HTR-8/SVneo (cell line): ENCODE data around the gene NT5DC1.

Experiments used
- DNase-seq: peaks from one replicate; pipeline ENCODE4 v3.0.0; 2011; ENCODE audit warnings: low spot score, mixed read lengths; ENCODE audit not compliant: insufficient read length
- FAIRE-seq: peaks from 2 replicates; lab custom pipeline; 2011; peaks lifted over from hg19 to GRCh38; lab: Jason Lieb, UNC

NT5DC1 gene

DNA sequence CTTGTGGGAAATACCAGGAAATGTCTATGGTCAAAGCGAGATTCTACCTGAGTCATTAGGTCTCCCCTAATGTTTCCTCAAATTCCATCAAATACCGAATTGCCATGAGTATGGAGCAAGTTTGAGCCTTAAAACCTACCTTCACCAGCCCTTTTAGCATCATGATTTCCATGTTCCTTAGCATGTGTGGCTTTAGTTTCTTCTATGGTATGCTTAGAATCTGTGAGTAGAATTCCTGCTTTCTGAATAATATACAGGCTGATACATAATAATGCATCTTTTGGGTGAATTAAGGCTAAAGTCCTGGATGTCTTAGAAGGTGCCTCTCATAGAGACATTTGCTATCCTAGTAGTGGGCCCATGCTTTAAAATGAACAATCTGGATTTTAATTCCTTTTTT is 121.3 kb downstream of the NT5DC1 start:
- DNase-seq = no peak
- no peak for FAIRE-seq

DNA sequence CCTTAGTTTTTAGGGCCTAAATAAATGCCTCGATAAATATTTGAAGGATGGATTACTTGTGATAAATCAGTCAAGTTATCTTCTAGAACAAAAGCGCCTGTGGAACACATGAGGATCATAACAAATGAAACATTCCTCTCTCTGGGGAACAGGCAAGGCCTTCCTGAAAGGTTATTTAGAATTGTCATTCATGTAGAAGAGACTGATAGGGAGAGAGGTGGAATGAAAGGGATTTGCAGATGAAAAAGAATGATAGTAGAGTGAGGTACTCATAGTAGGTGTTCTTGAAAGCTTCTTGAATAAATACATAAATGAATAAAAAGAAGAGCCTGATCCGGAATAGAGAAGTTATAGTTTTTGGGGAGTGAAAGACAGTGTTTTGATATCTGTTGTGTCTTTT is 122.7 kb downstream of the NT5DC1 start:
- FAIRE-seq = no peak

DNA sequence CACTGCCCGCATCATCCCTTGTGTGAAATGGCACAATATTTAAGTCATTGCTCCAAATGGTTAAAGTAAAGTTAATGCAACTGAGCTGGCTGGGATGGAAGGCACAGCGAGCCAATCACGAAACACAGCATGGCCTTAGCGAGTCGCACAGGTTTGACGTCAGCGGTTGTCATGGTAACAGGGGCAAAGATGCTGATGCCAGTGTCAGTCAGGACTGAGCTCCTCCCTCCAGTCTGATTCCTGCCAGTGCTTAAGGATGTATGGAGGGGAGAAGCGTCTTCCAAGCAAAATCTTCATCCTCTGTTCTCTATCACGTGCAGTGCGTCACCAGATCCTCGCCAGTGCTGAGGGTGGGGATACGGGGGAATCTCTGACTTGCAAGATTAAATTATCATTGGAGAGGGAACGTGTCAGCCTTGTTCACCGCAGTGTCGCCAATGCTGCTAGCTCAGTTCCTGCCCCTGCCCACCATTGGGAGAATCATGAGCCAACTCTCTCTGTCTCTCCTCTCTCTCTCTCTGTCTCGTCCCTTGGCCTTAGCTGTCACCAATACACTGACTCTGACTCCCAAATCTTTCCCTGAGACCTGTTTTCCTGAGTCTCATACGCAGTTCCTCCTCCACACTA is 128.7 kb downstream of the NT5DC1 start:
- no peak for DNase-seq
- FAIRE-seq = no peak

More for the DNA sequence above, 122.7 kb downstream of the NT5DC1 start:
- no peak for DNase-seq

DNA sequence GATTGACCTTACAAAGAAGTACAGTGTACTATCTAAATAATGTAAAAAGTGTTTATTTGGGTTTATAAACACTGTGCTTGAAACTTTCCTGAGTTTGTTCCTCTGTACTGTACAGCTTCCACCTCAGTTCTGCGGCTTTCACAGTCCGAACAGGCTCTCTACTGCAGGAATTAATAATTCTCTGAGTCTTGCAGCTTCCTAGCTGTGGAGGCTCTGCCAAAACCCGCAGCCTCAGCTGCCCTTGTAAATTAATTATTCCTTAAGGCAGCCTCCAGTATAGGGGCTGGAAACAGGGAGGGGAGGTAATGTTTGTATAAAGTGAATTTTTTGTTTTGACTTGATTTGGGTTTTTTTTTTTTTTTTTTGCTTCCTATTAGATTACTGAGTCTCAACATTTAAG is 134.0 kb downstream of the NT5DC1 start:
- no peak for DNase-seq
- FAIRE-seq = no peak

DNA sequence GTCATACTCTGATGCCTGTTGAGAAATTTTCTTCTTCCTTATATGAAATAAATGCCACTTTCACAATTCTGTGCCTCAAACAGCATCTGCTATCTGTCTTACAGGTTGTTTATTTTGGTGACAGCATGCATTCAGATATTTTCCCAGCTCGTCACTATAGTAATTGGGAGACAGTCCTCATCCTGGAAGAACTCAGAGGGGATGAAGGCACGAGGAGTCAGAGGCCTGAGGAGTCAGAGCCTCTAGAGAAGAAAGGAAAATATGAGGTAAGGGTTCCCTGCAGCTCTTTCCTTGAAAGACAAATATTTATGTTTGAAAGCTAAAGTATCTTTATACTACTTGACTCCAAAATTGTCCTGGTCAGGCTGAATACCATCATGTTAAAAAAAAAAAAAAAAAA is 137.4 kb downstream of the NT5DC1 start:
- FAIRE-seq = no peak
- DNase-seq = no peak

DNA sequence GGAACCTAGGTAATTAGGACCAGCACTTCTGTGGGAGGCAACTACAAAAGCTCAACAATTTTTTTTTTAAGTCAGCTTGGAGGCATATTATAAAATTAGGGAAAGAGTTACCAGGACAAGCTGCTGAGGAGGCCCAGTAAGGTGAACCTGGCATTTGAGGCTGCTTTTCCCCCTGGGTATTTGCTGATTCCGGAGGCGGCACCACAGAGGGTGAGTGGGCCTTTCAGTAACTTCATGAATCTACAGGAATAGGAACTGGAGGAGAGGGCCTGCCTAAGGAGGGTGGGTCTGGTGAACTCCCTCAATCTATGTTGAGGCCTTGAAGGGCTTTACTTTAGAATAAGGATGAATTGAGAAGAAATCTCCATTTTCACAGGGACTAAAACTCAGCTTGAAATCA is 138.6 kb downstream of the NT5DC1 start:
- FAIRE-seq = no peak
- no peak for DNase-seq

DNA sequence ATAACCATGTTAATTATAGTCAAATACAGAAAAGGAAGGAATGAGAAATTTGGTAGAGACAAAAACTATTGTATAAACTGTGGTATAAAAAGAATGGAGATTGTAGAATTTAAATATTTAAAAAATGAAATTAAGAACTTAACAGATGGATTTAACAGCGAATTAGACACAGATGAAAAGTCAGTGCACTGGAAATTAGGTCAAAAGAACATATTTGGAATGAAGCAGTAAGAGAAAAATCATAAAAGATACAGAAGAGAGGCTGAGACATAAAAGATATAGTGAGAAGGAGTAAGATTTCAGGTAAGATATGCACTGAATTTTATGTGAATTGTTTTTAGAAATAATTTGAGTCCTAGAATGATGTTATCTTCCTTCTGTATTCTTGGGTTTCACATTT is 139.2 kb downstream of the NT5DC1 start:
- no peak for DNase-seq
- FAIRE-seq = no peak

DNA sequence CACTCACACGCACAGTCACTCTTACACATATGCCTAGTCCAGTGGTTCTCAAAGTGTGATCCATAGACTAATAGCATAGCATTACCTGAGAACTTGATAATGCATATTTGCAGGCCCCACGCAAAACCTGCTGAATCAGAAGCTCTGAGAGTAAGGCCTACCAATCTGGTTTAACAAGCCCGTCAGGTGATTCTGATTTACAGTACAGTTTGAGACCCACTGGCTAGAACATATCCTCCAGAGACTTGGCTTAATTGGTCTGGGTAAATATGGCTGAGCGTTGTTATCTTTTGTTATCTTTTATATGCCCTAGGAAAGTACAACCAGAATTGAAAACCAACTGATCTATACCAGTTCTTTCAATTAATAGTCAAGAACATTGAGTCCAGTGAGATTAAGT is 143.6 kb downstream of the NT5DC1 start:
- no peak for DNase-seq
- FAIRE-seq = no peak

DNA sequence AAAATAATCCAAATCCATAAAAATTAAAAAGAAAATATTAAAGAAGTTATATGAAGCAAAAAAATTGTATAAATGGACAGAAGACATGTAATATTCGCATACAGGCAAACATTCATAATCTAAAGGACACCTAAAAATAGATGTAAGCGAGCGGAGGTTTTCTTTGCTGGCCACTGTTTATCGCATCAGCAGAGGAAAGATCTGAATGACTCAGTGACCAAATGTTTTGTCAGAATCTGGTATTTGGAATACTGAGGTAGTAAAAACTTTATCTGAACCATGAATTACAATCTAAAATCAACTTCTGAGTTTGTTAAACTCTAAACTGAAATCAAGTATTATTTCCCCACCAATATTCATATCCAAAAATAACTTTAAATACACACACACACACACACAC is 145.4 kb downstream of the NT5DC1 start:
- FAIRE-seq (no peak), DNase-seq (no peak)

DNA sequence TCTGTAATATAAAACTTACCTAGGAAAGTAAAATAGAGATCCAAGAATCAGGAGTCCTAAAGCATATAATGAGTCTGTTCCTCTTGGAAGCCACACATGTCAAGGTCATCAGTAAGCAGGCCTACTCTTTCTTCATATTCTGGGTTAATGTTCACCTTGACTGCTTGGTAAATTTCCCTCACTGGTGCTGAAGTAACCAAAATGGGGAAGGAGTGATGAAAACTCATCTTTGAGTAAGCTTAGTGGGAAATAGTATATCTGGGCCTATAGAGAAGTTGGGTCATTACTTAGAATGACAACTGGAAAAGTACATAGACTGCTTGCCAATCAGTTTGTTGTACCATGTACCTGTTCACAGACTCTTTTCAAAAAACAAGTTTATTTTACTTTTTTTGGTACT is 146.6 kb downstream of the NT5DC1 start:
- no peak for FAIRE-seq
- no peak for DNase-seq

DNA sequence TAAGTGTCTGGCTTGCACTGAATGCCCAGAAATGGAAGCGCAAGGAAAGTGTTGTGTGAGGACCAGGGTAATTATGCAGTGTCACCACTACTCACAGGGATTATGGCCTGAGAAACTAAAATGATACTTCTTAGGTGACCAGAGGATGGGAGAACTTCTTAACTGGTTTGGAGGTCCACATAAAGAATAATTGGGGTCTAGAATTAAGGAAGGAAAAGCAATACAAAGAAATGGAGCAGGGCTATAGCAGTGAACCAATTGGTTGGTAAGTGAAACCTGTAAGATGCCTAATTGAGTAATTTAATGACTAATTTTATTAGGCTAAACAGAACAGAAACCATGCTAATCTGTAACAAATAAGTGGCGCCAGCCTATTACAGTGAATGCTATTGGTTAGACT is 147.9 kb downstream of the NT5DC1 start:
- FAIRE-seq (no peak), DNase-seq (no peak)

DNA sequence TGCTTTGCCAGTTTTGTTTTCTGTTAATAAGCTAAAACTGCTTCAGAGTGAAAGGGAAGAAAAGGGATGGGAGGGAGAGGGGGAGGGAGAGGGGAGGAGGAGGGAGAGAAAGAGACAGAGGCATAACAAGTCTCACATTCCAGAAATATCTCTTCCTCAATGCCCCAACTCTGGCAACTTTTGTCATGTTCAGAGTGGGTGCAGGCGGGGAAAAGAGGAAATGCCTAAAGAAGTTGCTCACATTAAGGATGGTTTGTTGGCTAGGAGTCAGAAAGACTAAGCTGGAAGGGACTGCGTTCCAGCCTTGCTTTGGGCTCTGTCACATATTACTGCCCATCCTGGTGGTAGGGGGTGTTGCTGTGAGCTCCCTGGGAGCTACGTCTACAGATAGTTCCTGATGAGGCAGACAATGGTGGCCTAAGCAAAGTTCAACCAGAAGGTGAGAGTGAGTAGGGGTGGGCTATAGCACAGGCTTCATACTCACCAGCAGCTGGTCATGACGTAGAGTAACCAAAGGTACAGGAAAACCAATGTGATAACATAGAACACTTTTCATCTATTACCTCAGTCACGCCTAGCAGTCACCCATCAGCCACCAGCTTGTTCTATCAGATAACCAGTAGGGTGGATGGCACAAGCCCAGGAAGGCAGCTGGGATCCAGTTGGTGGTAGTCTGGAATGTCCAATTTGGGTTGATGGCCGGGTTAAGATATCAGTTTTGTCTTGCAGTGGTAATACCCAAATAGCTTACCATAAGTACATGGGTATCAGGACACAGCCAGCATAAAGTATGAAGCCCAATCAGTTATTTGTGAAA is 151.1 kb downstream of the NT5DC1 start:
- DNase-seq = no peak
- FAIRE-seq = peak; percentile 42

DNA sequence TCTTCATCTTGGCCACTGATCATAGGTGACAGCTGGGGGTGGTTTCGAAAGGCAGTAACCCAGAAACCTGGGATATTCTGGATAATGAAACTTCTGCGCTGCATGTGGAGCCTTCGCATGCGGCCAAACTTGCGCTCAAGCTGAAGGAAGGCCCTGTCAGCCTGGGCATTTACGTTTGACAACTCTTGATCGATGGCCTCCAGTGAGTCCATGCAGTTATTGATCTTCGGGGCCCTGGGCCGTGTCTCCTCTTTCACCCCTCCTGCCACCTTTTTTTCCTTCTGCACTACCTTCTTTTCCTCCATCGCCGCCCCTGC is 152.5 kb downstream of the NT5DC1 start:
- no peak for FAIRE-seq

DNA sequence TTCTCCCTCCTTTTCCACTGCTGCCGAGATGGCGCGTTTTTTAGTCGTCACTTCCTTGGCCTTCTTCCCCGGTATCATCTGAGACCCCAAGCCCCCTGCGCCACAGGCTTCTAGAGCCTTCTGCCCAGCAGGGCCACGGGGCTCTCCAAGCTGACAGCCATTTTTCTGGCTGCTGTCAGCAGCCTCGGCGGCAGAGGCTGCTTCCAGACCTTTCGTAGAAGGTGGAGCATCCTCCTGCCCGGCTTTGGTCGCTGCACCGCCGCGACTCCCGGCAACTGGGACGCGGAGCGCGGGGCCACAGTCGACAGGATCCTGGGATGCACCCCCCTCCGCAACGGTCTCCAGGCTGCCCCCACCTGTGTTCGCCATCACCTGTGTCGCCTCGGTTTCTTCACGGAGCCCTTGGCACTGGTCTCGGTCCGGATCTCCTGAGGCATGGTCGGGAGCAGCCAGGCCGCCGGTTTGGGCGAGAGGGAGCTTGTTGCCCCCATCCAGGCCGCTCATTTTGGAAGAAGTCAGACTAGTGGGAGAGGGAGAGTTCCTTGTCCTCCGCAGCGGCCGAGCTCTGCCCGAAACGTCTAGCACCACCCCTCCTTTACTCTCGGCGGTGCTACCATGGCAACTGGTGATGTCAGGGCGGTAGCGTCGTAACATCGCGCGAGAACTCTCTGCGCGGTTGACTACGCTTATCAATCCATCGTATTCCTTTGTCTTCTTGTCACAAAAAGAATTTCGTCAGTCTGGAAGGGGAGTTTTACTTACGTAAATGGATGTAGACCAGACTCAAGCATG is 153.0 kb downstream of the NT5DC1 start, which contains the start of gene TSPYL4:
Gene TSPYL4, minus strand, starts transcription at position 571 of the 792 bp plus-strand sequence. Its CDS starts 67 bp downstream, at position 504.
- FAIRE-seq (peak; percentile 94), DNase-seq (peak; percentile 90)

More for the DNA sequence above, 152.5 kb downstream of the NT5DC1 start:
- DNase-seq = no peak

DNA sequence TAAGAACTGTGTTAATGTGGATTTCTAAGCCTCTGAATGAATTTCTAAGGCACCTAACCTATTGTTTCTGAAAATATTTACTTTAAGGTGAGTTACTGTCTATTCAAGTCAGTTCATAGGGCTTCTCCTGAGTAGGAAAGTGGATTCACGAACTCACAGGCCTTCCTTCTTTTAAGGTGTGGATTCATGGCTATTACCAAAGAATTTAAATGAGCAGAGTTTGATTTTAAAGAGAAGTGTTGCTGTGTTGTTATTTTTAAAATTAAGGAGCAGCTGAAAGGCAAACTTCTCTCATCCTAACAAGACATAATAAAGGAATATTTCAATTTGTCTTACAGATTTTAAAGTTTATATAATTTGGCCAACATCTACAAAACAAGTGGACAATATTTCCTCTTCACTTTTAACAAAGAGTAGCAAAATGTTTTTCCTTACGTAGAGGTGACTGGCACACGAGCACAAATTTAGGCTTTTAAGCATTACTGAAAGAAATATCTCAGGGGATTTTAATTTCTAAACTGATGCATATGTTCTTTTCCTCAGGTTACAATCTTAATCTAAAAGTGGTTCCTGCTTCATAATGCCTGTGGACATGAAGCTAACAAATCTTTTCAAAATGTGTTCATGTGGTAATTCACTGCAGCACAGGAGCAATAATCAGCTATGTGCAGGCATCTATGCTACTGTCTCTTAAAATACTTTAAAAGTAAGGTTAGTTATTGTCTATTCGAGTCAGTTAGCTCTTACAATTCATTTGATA is 153.8 kb downstream of the NT5DC1 start:
- DNase-seq (no peak), FAIRE-seq (no peak)

DNA sequence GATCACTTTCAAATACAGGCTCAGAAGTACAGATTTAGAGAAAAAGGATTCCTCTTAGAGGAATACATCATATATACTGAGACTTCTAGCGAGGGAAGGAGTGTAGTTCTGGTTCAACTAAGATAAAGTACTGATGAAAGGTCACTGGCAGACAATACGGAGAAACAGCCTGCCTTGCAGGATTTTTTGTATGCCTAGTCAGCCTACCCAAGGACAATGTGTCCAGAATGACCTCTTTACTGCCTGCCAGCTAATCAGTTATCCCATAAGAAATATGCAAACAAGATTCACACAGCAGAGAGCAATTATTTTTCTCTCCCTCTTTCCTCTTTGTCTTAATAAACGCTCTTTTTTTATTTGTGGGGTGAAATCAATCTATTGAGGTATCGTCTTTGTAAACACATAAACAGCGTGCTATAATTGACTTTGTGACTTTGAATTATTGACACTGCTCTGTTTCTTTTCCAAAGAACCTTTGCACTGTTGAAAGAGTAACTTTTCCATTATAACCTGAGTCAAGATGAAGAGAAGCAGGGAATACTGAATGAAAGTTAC is 154.7 kb downstream of the NT5DC1 start:
- FAIRE-seq = no peak
- no peak for DNase-seq

DNA sequence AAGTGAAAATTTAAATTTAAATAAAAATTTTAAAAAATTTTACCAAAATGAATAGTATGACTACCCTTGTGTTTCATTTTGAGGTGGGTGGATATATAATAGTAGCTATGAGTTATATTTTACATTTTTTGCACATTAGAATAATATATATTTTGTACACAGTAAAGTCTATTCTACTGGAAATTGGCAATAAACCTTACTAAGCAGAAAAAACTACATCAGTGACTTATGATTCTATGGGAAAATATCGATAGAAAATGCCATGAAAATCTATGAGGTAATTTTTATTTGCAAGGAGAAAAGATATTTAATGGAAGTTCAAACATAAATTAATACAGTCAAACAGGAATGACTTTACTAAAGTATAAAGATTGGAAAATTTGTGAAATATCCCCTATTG is 156.0 kb downstream of the NT5DC1 start:
- no peak for FAIRE-seq
- no peak for DNase-seq

DNA sequence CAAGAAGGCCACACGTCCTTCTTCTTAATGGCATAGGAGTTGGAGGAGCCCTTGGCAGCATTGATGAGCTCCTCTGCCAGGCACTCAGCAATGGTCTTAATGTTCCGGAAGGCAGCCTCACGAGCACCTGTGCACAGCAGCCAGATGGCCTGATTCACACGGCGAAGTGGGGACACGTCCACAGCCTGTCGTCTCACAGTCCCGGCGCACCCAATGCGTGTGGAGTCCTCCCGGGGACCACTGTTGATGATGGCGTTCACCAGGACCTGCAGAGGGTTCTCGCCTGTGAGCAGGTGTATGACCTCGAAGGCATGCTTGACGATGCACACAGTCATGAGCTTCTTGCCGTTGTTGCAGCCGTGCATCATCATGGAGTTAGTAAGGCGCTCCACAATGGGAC is 157.9 kb downstream of the NT5DC1 start:
- FAIRE-seq = no peak
- DNase-seq = no peak

DNA sequence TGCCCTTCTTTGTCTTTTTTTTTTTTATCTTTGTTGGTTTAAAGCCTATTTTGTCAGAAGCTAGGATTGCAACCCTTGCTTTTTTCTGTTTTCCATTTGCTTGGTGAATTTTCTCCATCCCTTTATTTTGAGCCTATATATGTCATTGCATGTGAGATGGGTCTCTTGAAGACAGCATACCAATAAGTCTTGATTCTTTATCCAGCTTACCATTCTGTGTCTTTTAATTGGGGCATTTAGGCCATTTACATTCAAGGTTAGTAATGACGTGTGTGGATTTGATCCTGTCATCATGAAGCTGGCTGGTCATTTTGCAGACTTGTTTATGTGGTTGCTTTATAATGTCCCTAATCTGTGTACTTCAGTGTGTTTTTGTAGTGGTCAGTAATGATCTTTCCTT is 162.7 kb downstream of the NT5DC1 start:
- FAIRE-seq (no peak), DNase-seq (no peak)
